NCI-H187 treated with DMSO at 0.1 percent for 48 hours (cell line): ENCODE results near the gene TNFRSF17.
A peak's percentile ranks its signal among the peaks of the same experiment; 100 is the strongest.

Experiments
- DNase-seq: peaks from one replicate; lab custom pipeline; 2025; lab: John Stamatoyannopoulos, UW

Gene TNFRSF17

GRCh38 chr16:12002447-12003006 is 37.5 kb downstream of the TNFRSF17 start:
- peak; percentile 48 for DNase-seq

DNA sequence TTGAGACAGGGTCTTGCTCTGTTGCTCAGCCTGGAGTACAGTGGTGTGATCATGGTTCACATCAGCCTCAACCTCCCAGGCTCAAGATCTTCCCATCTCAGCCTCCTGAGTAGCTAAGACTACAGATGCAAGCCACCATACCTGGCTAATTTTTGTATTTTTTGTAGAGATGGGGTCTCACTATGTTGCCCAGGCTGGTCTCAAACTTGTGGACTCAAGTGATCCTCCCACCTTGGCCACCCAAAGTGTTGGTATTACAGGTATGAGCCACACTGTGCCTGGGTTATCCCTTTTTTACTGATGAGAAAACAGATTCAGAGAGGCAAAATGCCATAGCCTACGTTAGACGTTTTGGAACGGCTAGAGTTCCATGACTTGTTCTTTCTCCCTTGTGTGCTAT is 41.6 kb downstream of the TNFRSF17 start:
- no peak for DNase-seq

DNA sequence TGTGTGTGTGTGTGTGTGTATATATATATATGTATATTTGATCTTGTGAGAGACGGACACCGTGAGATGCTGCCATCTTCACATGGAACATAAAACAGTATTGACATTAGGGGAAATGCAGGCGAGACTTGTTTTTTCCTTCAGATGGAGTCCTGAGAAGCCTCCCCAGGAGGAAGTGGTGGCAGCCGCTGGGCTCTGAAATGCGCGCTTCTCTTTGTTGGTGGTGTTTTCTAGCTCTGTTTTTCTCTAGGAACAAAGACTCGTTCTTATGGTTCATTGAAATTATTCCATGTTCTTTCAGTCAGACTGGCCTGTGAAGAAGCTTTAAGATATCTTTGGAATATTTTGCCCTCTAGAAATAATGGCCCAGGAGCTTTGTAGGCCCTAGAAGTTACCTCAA is 44.5 kb downstream of the TNFRSF17 start:
- no peak for DNase-seq

- no peak for DNase-seq
Observed at GRCh38 chr16:12009922-12010321, 44.9 kb downstream of the TNFRSF17 start.

DNA sequence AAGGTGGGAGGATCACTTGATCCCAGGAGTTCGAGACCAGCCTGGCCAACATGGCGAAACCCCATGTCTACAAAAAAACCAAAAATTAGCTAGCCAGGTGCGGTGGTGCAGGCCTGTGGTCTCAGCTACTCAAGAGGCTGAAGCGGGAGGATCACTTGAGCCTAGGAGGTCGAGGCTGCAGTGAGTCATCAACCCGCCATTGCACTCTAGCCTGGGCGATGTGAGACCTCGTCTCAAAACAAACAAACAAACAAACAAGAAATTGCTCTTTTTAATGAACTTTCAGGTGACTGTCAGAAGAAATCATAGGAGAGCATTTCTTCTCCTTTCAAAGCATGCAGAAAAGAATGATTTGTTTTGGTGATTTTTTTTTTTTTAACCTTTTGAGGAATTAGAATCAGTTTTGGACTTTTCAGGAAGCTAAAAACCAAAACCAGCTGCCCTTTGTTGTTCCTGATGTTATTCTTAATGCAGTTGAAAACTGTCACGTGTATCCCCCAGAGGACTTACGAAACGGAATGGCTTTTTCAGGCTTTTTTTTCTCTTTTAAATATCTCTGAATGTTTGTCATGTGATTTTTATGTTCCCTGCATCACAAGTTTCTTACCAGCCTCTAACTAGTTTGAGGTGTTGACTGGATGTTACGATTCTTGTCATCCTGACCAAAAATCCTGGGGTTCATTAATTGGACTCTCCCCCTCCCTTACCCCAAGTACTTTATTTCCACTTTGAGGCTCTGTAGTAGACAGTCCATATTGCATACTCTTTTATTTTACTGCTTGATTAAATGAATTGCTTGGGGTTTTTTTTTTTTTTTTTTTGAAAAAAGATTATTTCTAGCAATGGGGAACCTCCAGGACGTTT is 45.6 kb downstream of the TNFRSF17 start:
- no peak for DNase-seq

GRCh38 chr16:12011565-12011964 is 46.6 kb downstream of the TNFRSF17 start:
- DNase-seq, result no peak

GRCh38 chr16:12016291-12016947 is 51.4 kb downstream of the TNFRSF17 start:
- DNase-seq, result no peak

DNA sequence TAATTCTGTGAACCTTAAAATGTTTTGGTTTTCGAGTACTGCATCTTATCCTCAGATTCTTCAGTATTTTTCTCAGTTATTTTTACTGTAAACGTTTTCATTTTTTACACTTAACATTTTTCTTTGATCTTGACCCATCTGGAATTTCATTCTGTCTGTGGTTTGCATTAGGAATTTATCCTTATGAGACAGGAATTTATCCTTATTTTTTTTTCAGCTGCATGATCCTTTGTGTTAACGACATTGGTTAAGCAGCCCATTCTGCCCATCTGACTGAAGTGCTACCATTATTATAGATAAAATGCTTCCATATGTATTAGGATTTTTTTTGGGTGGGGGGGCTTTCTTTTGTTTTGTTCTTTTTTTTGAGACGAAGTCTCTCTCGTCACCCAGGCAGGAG is 52.5 kb downstream of the TNFRSF17 start:
- no peak for DNase-seq
